Activated CD8-positive, alpha-beta T cell treated with anti-CD3 and anti-CD28 coated beads, Interleukin-2, amount 10 ng/mL, durations not matched to agents 7 days and 5 days (primary cell): Measurements from ENCODE around the gene SV2C. TPM values are rescaled to one million over a fixed set of nuclear protein-coding genes. Genes with fewer than 3 reads are reported as not detected.

ENCODE experiments used
- ATAC-seq: fragments of 150-1000 bp; cut with Tn5 transposase; one replicate; pipeline ENCODE4 v1.10.0; 2021; ENCODE audit warnings: moderate library complexity
- CTCF ChIA-PET: fragments of 350-600 bp; sonication (Branson Sonifier 250); formaldehyde crosslinking; loops from one replicate; lab custom pipeline; 2021; ENCODE audit warnings: antibody characterized with exemption; lab: Charles Lee
- POLR2A ChIA-PET: fragments of 350-600 bp; sonication (Branson Sonifier 250); formaldehyde crosslinking; loops from one replicate; lab custom pipeline; 2021; ENCODE audit warnings: antibody characterized with exemption; lab: Charles Lee
- DNase-seq: peaks from one replicate; pipeline ENCODE4 v3.0.0-alpha.2; 2020
- H3K27ac Mint-ChIP-seq: one replicate; pipeline ENCODE4 v1.8.0; 2021; ENCODE audit warnings: mild to moderate bottlenecking, mixed read lengths
- H3K27me3 Mint-ChIP-seq: one replicate; pipeline ENCODE4 v1.8.0; 2021; ENCODE audit warnings: low read depth, mixed read lengths
- H3K36me3 Mint-ChIP-seq: one replicate; pipeline ENCODE4 v1.8.0; 2021; ENCODE audit warnings: low read depth, mixed read lengths
- H3K4me1 Mint-ChIP-seq: one replicate; pipeline ENCODE4 v1.8.0; 2021; ENCODE audit warnings: low read depth, mixed read lengths
- H3K4me3 Mint-ChIP-seq: one replicate; pipeline ENCODE4 v1.8.0; 2021; ENCODE audit warnings: mild to moderate bottlenecking, mixed read lengths
- H3K9me3 Mint-ChIP-seq: one replicate; pipeline ENCODE4 v1.8.0; 2022; ENCODE audit warnings: mixed read lengths; ENCODE audit not compliant: insufficient read depth
- total RNA-seq, 2 experiments: library from RNA; stranded (reverse); gene quantifications; one replicate each; pipeline ENCODE4 v1.2.3, GENCODE V29; 2021

Gene SV2C
- total RNA-seq, 2 experiments from 2014 or later = 0.03 TPM; not detected in 1

DNA sequence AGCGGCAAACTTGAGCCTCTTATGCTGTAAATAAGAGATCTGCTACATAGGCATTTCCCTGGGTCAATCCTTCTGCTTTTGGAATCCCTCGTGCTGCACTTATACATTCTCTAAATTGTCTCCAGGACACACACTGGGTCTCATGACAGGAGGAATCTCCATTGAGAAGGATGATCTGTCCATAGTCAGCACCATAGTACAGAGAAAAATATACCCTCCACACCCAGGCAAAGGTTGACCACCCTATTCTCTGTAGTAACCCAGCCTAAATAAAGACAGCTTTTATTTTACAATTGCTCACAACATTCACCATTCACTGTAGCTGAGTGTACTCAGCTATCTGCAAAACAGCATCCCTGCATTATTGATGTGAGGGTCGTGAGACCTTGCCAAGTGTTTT, 111.2 kb downstream of the SV2C start:
- ATAC-seq = no peak
- Mint-ChIP-seq H3K27ac (no peak overlapping the region), H3K36me3 (no peaks in the 10 kb centered on the region), H3K27me3 (peaks cover 22% of the 10 kb centered on the region), H3K4me3 (no peak overlapping the region), H3K9me3 (no peaks in the 10 kb centered on the region), H3K4me1 (peaks cover 6% of the 10 kb centered on the region)
- ChIA-PET CTCF (no interaction called here), POLR2A (no interaction called here)
- no peak for DNase-seq

DNA sequence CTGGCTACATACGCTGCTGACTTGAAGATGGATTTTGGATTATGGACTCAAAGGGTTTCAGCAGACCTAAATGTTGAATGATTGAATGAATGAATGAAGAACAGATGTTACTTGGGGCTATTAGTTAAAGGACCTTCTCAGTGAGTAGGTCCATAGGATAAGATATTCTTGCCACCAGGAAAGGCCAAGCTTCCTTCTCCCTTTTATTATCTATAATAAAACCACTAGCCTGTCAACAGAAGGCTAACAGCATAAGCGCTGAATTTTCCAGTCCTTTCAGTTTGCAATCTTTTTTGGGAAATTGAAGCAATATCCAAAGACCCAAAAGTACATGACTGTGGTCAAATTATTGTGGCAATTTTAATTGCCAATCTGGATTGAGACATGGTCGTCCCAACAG, 113.3 kb downstream of the SV2C start:
- peaks cover 18% of the 10 kb centered on the region for H3K27me3 Mint-ChIP-seq
- H3K36me3 Mint-ChIP-seq = no peaks in the 10 kb centered on the region
- peaks cover 5% of the 10 kb centered on the region for H3K4me1 Mint-ChIP-seq
- ChIA-PET POLR2A (no interaction called here), CTCF (no interaction called here)
- ATAC-seq = no peak
- no peak for DNase-seq
- H3K9me3 Mint-ChIP-seq = no peaks in the 10 kb centered on the region
- no peak overlapping the region for H3K4me3 Mint-ChIP-seq
- no peak overlapping the region for H3K27ac Mint-ChIP-seq

DNA sequence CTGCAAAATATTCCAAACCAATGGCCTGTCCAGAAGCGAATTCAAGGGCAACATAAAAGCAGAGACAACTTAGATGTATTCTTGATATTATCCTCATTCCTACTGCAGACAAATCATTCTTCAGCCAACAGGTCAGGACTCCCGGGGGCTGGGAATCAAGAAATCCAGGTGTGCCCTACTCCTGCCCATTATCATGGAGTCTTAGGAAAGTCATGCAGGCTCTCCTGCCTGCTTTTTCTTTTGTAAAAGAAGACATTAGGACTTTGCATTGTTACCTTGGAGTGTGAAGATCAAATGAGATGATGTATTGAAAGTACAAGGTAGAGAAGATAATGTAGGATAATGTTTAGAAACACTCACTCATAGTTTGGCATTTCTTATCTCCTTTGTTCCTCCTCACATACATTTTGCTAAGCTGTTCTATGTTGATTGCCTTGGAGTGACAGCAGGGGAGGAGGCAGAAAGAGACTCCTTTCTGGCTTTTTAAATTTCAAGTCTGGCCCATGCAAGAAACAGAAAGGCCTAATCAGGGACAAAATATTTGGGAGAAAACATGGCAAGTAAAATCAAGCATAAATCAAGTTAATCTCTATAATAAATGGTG, 113.8 kb downstream of the SV2C start:
- no peak for ATAC-seq
- no peak overlapping the region for H3K4me3 Mint-ChIP-seq
- H3K27ac Mint-ChIP-seq = no peak overlapping the region
- peaks cover 18% of the 10 kb centered on the region for H3K27me3 Mint-ChIP-seq
- CTCF ChIA-PET = interaction anchor here (2.3 kb wide), 1 partner anchor 21 kb away, joined by 6 read pairs; no protein-coding TSS in a partner anchor
- H3K36me3 Mint-ChIP-seq = no peaks in the 10 kb centered on the region
- no peaks in the 10 kb centered on the region for H3K9me3 Mint-ChIP-seq
- POLR2A ChIA-PET = no interaction called here
- H3K4me1 Mint-ChIP-seq = peaks cover 5% of the 10 kb centered on the region
- DNase-seq = no peak

DNA sequence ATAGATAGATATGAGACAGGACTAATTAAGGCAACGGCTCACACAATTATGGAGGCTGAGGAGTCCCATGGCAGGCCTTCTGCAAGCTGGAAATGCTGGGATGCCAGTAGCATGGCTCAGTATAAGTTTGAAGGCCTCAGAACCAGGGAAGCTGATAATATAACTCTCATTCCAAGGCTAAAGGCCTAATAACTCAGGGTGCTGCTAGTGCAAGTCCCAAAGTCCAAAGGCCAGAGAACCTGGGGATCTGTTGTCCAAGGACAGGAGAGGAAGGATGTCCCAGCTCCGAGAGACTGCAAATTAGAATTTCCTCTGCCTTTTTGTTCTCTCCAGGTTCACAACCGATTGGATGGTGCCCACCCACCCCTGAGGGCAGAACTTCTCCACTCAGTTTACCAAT, 114.5 kb downstream of the SV2C start:
- DNase-seq (no peak), ATAC-seq (no peak)
- ChIA-PET CTCF (interaction anchor here (2.3 kb wide), 1 partner anchor 22 kb away, joined by 6 read pairs; no protein-coding TSS in a partner anchor), POLR2A (no interaction called here)
- Mint-ChIP-seq H3K4me3 (no peak overlapping the region), H3K9me3 (no peaks in the 10 kb centered on the region), H3K27ac (no peak overlapping the region), H3K4me1 (peaks cover 5% of the 10 kb centered on the region), H3K36me3 (no peaks in the 10 kb centered on the region), H3K27me3 (peaks cover 18% of the 10 kb centered on the region)

DNA sequence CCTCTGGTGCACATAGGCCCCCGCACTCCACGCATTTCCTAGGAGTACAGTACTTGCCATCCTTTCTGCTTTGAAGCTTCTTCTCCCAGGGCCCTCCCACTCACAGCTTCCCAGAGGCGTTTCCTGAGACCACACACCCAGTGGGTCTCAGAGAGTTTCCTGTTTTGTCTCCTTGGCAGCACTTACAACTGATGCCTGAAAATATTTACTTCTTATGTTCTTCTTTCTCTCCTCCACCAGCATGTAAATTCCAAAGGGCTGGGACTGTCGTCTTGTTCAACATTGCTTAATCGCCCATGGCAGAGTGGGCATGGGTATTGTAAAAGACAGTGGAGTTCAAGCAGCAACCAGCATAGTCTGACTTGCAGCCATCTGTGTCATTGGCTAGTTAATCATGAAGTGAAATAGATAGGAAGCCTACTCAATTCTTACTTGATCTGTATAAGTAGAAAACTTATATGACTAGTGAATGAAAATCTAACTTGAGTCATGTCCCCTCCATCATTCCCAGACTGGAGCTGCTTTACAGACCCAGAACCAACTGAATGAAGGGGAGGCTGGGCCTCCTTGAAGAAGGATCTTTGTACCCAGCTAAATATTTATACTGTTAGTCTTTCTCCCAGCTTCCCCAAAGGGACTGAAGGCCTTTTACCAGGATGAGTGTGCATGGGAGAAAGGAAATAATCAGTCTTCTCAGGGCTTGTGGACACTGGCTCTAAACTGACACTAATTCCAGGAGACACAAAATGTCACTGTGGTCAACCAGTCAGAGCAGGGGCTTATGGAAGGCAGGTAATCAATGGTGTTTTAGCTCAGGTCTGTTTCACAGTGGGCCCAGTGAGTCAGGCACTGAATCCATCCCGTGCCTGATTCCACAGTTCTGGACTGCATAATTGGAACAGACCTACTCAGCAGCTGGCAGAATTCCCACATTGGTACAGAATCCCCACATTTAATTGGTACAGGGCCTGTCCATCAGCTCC, 116.4 kb downstream of the SV2C start:
- Mint-ChIP-seq H3K27me3 (peaks cover 29% of the 10 kb centered on the region), H3K4me3 (no peak overlapping the region), H3K36me3 (no peaks in the 10 kb centered on the region), H3K27ac (no peak overlapping the region), H3K4me1 (peaks cover 5% of the 10 kb centered on the region), H3K9me3 (no peaks in the 10 kb centered on the region)
- ATAC-seq = no peak
- ChIA-PET CTCF (interaction anchor here (0.8 to 2.3 kb wide), 2 partner anchors 24 to 25 kb away, joined by 3 to 6 read pairs; no protein-coding TSS in a partner anchor), POLR2A (no interaction called here)
- no peak for DNase-seq

DNA sequence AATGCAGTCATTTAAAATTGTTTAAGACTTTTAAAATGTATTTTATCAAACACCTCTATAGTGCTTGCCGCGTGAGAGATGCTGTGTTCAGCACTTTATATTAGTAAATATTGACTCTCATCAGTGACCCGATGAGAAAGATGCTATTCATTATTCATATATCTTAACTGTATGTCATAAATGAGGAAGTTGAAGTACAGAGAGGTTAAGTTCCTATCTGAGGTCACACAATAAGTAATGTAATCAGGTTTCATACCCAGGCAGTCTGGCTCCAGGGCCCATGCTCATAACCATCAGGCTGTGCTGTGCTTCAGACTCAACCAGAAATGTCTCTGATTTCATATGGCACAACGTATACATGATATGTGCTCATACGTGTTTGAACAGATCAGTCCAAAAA, 119.0 kb downstream of the SV2C start:
- H3K9me3 Mint-ChIP-seq = no peaks in the 10 kb centered on the region
- H3K36me3 Mint-ChIP-seq = no peaks in the 10 kb centered on the region
- H3K4me3 Mint-ChIP-seq = no peak overlapping the region
- ChIA-PET CTCF (interaction anchor here (2.7 kb wide), 1 partner anchor 27 kb away, joined by 7 read pairs; no protein-coding TSS in a partner anchor), POLR2A (no interaction called here)
- no peak for DNase-seq
- H3K27me3 Mint-ChIP-seq = peaks cover 28% of the 10 kb centered on the region
- ATAC-seq = no peak
- no peak overlapping the region for H3K27ac Mint-ChIP-seq
- peaks cover 5% of the 10 kb centered on the region for H3K4me1 Mint-ChIP-seq

DNA sequence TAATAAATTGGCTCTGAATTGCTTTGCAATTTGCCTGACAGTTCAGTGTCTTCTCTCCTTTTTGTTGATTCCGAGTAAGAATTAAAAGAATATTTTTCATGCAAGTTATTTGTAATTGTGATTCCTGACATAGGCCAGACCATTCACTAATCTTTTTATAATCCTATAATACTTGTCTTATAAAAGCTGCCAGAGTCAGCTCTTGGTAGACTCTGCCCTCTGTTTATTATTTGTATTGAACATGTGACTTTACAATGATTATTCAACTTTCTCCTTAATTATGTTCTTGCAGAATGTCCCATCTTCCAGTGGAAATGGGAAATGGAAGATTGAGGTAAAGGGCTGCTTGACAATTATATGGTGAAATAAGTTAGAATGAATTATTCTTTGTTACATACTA, 121.0 kb downstream of the SV2C start:
- peaks cover 25% of the 10 kb centered on the region for H3K27me3 Mint-ChIP-seq
- H3K4me1 Mint-ChIP-seq = peaks cover 4% of the 10 kb centered on the region
- CTCF ChIA-PET = interaction anchor here (1.1 kb wide), 1 partner anchor 29 kb away, joined by 6 read pairs; no protein-coding TSS in a partner anchor
- no peak for ATAC-seq
- H3K4me3 Mint-ChIP-seq = no peak overlapping the region
- no peak for DNase-seq
- no peak overlapping the region for H3K27ac Mint-ChIP-seq
- no peaks in the 10 kb centered on the region for H3K9me3 Mint-ChIP-seq
- no peaks in the 10 kb centered on the region for H3K36me3 Mint-ChIP-seq
- POLR2A ChIA-PET = no interaction called here

DNA sequence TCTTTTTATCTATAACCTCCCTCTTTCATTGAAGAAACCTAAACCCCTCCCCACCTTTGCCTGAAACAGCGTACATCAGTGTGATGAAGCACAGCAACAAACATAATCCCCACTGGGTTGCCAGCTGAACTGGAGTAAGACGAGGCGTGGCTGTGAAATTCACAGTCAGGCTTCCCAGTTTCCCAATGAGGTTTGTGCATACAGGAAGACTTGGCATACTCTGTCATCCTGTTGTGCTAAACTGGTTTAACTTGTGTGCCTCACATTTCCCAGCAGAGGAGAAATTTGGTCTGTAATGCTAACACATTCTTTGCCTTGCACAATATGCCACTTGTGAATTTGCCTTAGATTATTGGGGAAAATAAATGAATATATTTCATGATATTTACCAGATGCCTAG, 121.5 kb downstream of the SV2C start:
- H3K4me3 Mint-ChIP-seq = no peak overlapping the region
- peaks cover 25% of the 10 kb centered on the region for H3K27me3 Mint-ChIP-seq
- no peaks in the 10 kb centered on the region for H3K9me3 Mint-ChIP-seq
- POLR2A ChIA-PET = no interaction called here
- ATAC-seq (no peak), DNase-seq (no peak)
- CTCF ChIA-PET = interaction anchor here (1.1 kb wide), 1 partner anchor 29 kb away, joined by 6 read pairs; no protein-coding TSS in a partner anchor
- H3K4me1 Mint-ChIP-seq = no peaks in the 10 kb centered on the region
- H3K27ac Mint-ChIP-seq = no peak overlapping the region
- H3K36me3 Mint-ChIP-seq = no peaks in the 10 kb centered on the region

DNA sequence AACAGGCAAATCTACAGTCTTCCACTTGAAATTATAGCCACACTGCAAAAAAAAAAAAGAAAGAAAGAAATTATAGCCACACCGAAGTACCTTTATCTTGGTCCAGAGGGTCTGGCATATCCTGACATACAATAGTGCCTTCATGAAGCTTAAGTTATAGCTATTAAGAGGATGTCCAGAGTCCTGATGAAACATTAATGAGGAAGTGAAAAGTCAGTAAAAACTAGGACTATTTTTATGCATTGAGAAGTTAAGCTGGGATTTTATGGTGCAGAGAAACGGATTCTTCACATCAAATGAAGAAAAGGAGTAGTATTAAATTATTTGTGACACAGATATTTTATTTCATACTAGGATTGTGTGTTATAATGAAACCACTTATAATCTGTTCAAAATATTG, 123.9 kb downstream of the SV2C start:
- POLR2A ChIA-PET = interaction anchor here (0.6 kb wide), 1 partner anchor 1823 kb away, joined by 3 read pairs; no protein-coding TSS in a partner anchor
- no peaks in the 10 kb centered on the region for H3K36me3 Mint-ChIP-seq

DNA sequence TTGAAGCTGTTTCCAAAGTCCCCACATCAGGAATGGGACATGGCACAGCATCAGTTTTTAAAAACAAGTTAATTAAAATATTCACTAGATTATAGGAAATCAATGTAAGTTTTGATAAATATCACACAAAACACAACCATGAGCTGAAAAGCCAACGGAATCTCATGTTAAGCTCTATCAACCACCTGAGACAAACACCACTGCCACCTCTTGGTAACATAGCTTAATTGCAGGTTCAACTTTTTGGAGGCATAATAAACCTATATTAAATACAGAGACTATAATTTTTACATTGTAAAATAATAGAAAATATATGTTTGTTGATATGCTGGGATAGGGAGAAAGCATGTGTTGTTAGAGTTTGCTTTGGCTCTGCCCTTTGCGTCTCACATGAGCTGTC, 126.1 kb downstream of the SV2C start:
- no peak for DNase-seq
- Mint-ChIP-seq H3K36me3 (no peaks in the 10 kb centered on the region), H3K9me3 (peaks cover 4% of the 10 kb centered on the region), H3K27me3 (peaks cover 18% of the 10 kb centered on the region), H3K4me3 (no peak overlapping the region), H3K4me1 (no peaks in the 10 kb centered on the region), H3K27ac (no peak overlapping the region)
- CTCF ChIA-PET = interaction anchor here (1.0 to 1.2 kb wide), 6 partner anchors 9 to 565 kb away, joined by 3 to 5 read pairs (median 4); no protein-coding TSS in a partner anchor
- POLR2A ChIA-PET = no interaction called here
- no peak for ATAC-seq

More for the DNA sequence above, 123.9 kb downstream of the SV2C start:
- DNase-seq = no peak
- Mint-ChIP-seq H3K4me1 (no peaks in the 10 kb centered on the region), H3K4me3 (no peak overlapping the region), H3K27me3 (peaks cover 25% of the 10 kb centered on the region), H3K27ac (no peak overlapping the region), H3K9me3 (peaks cover 4% of the 10 kb centered on the region)
- CTCF ChIA-PET = interaction anchor here (0.6 to 1.7 kb wide), 2 partner anchors 32 to 330 kb away, joined by 3 to 8 read pairs; no protein-coding TSS in a partner anchor
- no peak for ATAC-seq

DNA sequence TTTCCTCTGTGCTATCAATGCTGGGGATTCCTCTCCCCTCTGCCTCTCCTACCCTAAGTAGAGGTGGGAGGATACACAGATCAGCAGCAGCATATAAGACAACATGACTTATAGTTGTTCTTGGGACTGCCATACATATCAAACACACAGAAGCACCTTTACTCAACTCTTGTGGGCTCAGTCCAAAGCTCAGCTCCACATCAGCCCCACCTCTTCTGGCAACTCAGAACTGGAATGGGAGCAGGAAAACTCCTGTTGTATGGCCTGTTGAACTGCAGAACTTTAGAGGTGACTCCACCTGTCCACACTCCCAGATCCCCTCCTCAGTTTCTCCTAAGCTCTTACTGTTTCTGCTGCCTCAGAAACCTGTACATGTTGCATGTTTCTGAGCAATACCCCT, 127.8 kb downstream of the SV2C start:
- ChIA-PET CTCF (no interaction called here), POLR2A (no interaction called here)
- DNase-seq = no peak
- ATAC-seq = no peak
- Mint-ChIP-seq H3K27ac (no peak overlapping the region), H3K4me1 (no peaks in the 10 kb centered on the region), H3K27me3 (peaks cover 12% of the 10 kb centered on the region), H3K36me3 (no peaks in the 10 kb centered on the region), H3K9me3 (peaks cover 4% of the 10 kb centered on the region), H3K4me3 (no peak overlapping the region)

DNA sequence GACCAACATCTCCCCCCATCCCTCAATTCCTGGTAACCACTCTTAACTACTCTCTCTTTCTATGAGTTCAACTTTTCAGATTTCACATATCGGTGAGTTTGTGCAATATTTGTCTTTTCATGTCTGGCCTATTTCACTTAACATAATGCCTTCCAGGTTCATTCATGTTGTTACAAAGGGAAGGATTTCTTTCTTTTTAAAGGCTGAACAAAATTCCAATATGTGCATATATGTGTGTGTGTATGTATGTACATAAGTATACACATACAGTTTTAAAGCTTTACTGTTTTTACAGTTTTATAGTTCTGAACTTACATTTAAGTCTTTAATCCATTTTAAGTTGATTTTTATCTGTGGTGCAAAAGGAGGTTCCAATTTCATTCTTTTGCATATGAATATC, 130.7 kb downstream of the SV2C start:
- ChIA-PET POLR2A (no interaction called here), CTCF (no interaction called here)
- H3K27ac Mint-ChIP-seq = no peak overlapping the region
- H3K27me3 Mint-ChIP-seq = peaks cover 2% of the 10 kb centered on the region
- peaks cover 4% of the 10 kb centered on the region for H3K9me3 Mint-ChIP-seq
- H3K4me3 Mint-ChIP-seq = no peak overlapping the region
- DNase-seq = no peak
- no peak for ATAC-seq
- no peaks in the 10 kb centered on the region for H3K36me3 Mint-ChIP-seq
- H3K4me1 Mint-ChIP-seq = no peaks in the 10 kb centered on the region
